SK-N-SH treated with all-trans-retinoic acid at 6 μM for 48 hours (cell line): ENCODE results near the gene R3HDM2.

Experiments used
- ARNTL ChIP-seq: fragments of 450-650 bp; formaldehyde crosslinking; IDR thresholded peaks from 2 replicates; pipeline ENCODE4 v1.5.0; 2020; ENCODE audit warnings: low read depth, mild to moderate bottlenecking, moderate library complexity, borderline replicate concordance
- CSDC2 ChIP-seq: fragments of 250-450 bp; sonication (Bioruptor Pico); IDR thresholded peaks from 2 replicates; pipeline ENCODE4 v1.5.0; 2020; ENCODE audit warnings: mild to moderate bottlenecking, moderate library complexity
- ESRRG ChIP-seq: fragments of 250-450 bp; sonication (Bioruptor Pico); IDR thresholded peaks from 2 replicates; pipeline ENCODE4 v1.6.1; 2021; ENCODE audit warnings: mild to moderate bottlenecking
- OSR1 ChIP-seq: fragments of 250-450 bp; sonication (Bioruptor Pico); IDR thresholded peaks from 2 replicates; pipeline ENCODE4 v1.8.0; 2022; ENCODE audit warnings: moderate library complexity, mild to moderate bottlenecking, inconsistent platforms
- SNAI2 ChIP-seq: fragments of 250-450 bp; sonication (Bioruptor Pico); IDR thresholded peaks from 2 replicates; pipeline ENCODE4 v1.5.0; 2020; ENCODE audit warnings: mild to moderate bottlenecking, moderate library complexity
- TCF4 ChIP-seq: fragments of 250-450 bp; sonication (Bioruptor Pico); IDR thresholded peaks from 2 replicates; pipeline ENCODE4 v1.8.0; 2021; ENCODE audit warnings: mild to moderate bottlenecking, moderate library complexity, borderline replicate concordance
- TOX ChIP-seq: fragments of 250-450 bp; sonication (Bioruptor Pico); IDR thresholded peaks from 2 replicates; pipeline ENCODE4 v1.8.0; 2021; ENCODE audit warnings: mild to moderate bottlenecking, moderate library complexity, borderline replicate concordance
- ZFP3 ChIP-seq: fragments of 250-450 bp; sonication (Bioruptor Pico); IDR thresholded peaks from 2 replicates; pipeline ENCODE4 v1.5.0; 2020; ENCODE audit warnings: mild to moderate bottlenecking, moderate library complexity
- ZFP30 ChIP-seq: fragments of 450-650 bp; formaldehyde crosslinking; IDR thresholded peaks from 2 replicates; pipeline ENCODE4 v1.5.0; 2022; ENCODE audit warnings: mild to moderate bottlenecking, moderate library complexity
- ZNF565 ChIP-seq: fragments of 450-650 bp; formaldehyde crosslinking; conservative IDR thresholded peaks from 2 replicates; pipeline ENCODE4 v1.5.0; 2020; ENCODE audit warnings: low read depth, mild to moderate bottlenecking, moderate library complexity
- TF ChIP-seq, protein P1 (sequence below): fragments of 250-450 bp; sonication (Bioruptor Pico); IDR thresholded peaks from 2 replicates; pipeline ENCODE4 v1.5.1; 2021; ENCODE audit warnings: mild to moderate bottlenecking, moderate library complexity
- TF ChIP-seq, protein P2 (sequence below): fragments of 250-450 bp; sonication (Bioruptor Pico); IDR thresholded peaks from 2 replicates; pipeline ENCODE4 v1.5.0; 2020; ENCODE audit warnings: mild to moderate bottlenecking, moderate library complexity
- TF ChIP-seq, protein P3 (sequence below): fragments of 250-450 bp; sonication (Bioruptor Pico); IDR thresholded peaks from 2 replicates; pipeline ENCODE4 v1.8.0; 2021; ENCODE audit warnings: low read depth, mild to moderate bottlenecking, moderate library complexity, borderline replicate concordance
- TF ChIP-seq, protein P4 (sequence below): fragments of 250-450 bp; sonication (Bioruptor Pico); IDR thresholded peaks from 2 replicates; pipeline ENCODE4 v1.8.0; 2020; ENCODE audit warnings: mild to moderate bottlenecking, moderate library complexity, borderline replicate concordance

DNA sequence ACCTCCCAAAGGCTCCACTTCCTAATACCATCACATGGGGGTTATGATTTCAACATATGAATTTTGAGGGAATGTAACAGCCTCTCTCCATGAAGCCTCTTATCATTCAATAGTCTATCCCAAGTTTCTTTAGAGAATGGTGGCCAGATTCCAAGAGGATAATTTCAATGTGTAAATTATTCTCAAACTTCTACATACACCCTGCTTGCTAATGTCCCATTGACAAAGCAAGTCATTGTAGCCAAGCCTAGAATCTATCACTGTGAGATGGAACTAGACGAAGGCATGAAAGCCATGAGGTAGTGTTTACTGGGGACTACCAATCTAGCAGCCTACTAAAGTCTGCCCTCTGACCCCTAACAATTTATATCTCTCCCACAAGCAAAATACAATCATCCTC is 7.6 kb upstream of the R3HDM2 start:
- TF ChIP-seq, protein P1, sequence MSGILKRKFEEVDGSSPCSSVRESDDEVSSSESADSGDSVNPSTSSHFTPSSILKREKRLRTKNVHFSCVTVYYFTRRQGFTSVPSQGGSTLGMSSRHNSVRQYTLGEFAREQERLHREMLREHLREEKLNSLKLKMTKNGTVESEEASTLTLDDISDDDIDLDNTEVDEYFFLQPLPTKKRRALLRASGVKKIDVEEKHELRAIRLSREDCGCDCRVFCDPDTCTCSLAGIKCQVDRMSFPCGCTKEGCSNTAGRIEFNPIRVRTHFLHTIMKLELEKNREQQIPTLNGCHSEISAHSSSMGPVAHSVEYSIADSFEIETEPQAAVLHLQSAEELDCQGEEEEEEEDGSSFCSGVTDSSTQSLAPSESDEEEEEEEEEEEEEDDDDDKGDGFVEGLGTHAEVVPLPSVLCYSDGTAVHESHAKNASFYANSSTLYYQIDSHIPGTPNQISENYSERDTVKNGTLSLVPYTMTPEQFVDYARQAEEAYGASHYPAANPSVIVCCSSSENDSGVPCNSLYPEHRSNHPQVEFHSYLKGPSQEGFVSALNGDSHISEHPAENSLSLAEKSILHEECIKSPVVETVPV: no peak
- TF ChIP-seq ZFP3: no peak
- TF ChIP-seq, protein P2, sequence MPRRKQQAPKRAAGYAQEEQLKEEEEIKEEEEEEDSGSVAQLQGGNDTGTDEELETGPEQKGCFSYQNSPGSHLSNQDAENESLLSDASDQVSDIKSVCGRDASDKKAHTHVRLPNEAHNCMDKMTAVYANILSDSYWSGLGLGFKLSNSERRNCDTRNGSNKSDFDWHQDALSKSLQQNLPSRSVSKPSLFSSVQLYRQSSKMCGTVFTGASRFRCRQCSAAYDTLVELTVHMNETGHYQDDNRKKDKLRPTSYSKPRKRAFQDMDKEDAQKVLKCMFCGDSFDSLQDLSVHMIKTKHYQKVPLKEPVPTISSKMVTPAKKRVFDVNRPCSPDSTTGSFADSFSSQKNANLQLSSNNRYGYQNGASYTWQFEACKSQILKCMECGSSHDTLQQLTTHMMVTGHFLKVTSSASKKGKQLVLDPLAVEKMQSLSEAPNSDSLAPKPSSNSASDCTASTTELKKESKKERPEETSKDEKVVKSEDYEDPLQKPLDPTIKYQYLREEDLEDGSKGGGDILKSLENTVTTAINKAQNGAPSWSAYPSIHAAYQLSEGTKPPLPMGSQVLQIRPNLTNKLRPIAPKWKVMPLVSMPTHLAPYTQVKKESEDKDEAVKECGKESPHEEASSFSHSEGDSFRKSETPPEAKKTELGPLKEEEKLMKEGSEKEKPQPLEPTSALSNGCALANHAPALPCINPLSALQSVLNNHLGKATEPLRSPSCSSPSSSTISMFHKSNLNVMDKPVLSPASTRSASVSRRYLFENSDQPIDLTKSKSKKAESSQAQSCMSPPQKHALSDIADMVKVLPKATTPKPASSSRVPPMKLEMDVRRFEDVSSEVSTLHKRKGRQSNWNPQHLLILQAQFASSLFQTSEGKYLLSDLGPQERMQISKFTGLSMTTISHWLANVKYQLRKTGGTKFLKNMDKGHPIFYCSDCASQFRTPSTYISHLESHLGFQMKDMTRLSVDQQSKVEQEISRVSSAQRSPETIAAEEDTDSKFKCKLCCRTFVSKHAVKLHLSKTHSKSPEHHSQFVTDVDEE (CRISPR knock-in tag): no peak
- TF ChIP-seq ZFP30: no peak
- no peak for TF ChIP-seq CSDC2
- TF ChIP-seq TCF4 (CRISPR knock-in tag): no peak
- TF ChIP-seq ARNTL (CRISPR knock-in tag): no peak
- TF ChIP-seq, protein P3, sequence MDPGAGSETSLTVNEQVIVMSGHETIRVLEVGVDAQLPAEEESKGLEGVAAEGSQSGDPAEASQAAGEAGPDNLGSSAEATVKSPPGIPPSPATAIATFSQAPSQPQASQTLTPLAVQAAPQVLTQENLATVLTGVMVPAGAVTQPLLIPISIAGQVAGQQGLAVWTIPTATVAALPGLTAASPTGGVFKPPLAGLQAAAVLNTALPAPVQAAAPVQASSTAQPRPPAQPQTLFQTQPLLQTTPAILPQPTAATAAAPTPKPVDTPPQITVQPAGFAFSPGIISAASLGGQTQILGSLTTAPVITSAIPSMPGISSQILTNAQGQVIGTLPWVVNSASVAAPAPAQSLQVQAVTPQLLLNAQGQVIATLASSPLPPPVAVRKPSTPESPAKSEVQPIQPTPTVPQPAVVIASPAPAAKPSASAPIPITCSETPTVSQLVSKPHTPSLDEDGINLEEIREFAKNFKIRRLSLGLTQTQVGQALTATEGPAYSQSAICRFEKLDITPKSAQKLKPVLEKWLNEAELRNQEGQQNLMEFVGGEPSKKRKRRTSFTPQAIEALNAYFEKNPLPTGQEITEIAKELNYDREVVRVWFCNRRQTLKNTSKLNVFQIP (CRISPR knock-in tag): no peak
- TF ChIP-seq, protein P4, sequence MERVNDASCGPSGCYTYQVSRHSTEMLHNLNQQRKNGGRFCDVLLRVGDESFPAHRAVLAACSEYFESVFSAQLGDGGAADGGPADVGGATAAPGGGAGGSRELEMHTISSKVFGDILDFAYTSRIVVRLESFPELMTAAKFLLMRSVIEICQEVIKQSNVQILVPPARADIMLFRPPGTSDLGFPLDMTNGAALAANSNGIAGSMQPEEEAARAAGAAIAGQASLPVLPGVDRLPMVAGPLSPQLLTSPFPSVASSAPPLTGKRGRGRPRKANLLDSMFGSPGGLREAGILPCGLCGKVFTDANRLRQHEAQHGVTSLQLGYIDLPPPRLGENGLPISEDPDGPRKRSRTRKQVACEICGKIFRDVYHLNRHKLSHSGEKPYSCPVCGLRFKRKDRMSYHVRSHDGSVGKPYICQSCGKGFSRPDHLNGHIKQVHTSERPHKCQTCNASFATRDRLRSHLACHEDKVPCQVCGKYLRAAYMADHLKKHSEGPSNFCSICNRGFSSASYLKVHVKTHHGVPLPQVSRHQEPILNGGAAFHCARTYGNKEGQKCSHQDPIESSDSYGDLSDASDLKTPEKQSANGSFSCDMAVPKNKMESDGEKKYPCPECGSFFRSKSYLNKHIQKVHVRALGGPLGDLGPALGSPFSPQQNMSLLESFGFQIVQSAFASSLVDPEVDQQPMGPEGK (CRISPR knock-in tag): no peak
- TF ChIP-seq OSR1 (CRISPR knock-in tag): no peak
- no peak for TF ChIP-seq ZNF565
- TF ChIP-seq ESRRG (CRISPR knock-in tag): no peak
- no peak for TF ChIP-seq SNAI2 (CRISPR knock-in tag)
- TF ChIP-seq TOX (CRISPR knock-in tag): no peak
